NOMO-1 (cell line): ENCODE measurements around the gene ACO2.
"Not testable (repeated sequence)": the region's sequence is repeated elsewhere in the genome, so short reads cannot be mapped to it uniquely, and the experiment has no call there.

Experiments
- DNase-seq, 2 experiments: peaks; one replicate each; lab custom pipeline; 2025; ENCODE audit not compliant: unreplicated experiment in 2 of 2; lab: John Stamatoyannopoulos, UW

The ACO2 gene

GRCh38 chr22:41538583-41538982 lies 69.7 kb downstream of the ACO2 start:
- DNase-seq = no peak

DNA sequence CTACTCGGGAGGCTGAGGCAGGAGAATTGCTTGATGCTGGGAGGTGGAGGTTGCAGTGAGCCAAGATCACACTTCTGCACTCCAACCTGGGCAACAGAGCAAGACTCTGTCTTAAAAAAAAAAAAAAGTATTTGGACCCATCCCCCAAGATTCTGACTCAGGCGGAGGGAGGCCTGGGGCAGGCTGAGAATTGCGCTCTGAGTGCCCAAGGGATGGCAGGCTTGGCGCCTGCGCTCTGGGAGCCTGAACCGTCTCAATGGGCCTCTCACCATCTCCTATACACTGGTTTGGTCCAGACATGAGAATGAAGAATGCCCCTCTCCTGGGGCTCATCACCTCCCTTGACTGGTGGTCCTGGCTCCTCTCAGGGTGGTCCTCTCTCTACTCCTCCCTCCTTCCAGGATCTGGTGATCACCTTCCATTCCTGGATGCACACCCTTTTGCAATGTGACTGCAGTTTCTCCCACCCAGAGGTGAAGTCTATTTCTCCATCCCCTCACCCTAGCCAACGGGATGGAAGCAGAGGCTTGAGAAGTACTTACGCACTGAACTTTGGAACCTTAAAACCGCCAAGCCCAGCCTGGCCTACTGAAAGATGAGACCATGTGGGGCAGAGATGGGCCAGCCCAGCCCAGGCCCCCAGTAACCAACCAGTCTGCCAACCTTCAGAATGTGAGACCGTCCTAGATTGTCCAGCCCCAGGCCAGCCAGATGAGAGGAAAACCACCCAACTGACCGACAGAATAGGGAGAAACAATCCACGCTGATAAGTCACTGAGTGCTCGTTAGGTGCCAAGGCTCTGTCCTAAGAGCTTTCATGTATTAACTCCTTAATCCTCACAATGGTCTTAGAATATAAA lies 70.5 kb downstream of the ACO2 start:
- no peak for DNase-seq

- DNase-seq = no peak
These were observed 71.0 kb downstream of the ACO2 start for GRCh38 chr22:41540006-41540315.

- no peak for DNase-seq
These were observed 71.4 kb downstream of the ACO2 start for GRCh38 chr22:41540365-41540764.

DNA sequence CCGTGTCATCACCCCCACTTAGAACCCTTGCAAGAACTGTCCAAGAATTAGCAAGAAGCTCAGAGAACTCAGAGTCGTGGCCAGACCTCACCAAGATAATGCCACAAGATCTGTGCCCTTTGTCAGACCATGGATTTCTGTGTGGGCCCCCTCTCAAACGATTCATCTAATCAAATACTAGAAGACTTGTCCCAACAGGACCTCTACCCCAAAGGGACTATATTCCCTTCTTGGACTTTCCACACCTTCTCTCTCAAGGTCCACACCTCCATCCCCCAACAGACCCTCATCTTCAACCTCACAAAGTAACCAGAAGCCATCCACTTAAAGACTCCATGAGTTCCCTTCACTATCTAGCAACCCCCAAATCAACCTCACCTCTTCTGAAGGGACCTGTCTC lies 72.6 kb downstream of the ACO2 start:
- DNase-seq = no peak

DNA sequence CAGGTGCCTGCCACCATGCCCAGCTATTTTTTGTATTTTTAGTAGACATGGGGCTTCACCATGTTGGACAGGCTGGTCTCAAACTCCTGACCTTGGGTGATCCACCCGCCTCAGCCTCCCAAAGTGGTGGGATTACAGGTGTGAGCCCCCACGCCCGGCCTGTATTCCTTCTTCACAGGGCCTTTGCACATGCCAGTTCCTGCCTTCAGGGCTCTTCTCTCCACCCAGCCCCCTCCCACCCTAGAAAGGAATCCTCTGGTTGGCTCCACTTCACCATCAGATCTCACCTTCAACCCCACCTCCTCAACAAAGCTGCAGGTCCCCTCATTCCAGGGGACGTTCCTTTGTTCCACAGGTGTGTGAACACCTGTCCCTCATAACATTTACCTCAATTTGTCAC lies 73.3 kb downstream of the ACO2 start:
- no peak for DNase-seq

- peak; percentile 95 to 98 for DNase-seq
These were observed 75.1 kb downstream of the ACO2 start, which contains the start of gene POLR3H for GRCh38 chr22:41543854-41544670. Gene POLR3H, minus strand, starts transcription at chr22:41544470. Its CDS starts 369 bp downstream, at chr22:41544101.

DNA sequence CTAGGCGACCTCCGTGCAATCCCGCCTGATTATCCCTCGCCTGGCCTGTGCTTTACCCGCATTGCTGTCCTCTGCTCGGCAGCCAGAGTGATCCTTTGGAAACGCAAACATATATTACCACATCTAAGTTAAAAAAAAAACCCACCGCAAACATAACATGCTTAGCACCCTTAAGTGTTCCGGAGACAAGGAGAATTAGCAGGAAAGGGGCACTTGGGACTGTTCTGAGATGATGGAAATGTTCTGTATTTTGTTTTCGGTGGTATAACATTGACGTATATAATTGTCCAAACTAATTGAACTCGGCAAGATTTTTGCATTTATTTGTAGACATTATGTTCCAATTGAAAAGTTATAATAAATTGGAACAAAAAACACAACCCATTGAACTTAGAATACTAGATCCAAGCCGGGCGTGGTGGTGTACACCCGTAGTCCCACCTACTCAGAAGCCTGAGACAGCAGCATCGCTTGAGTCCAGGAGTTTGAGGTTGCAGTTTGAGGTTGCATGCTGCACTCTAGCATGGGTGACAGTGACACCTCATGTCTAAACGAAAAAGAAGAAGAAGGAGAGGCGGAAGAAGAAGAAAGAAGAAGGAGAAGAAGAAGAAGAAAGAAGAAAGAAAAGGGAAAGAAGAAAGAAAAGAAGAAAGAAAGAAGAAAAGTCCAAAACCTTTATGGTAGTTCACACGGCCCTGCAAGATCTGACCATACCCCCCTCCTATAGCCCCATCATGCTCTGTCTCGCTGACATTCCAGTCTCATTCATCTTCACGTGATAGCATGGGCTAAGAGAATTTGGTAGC lies 76.0 kb downstream of the ACO2 start:
- no peak for DNase-seq

- DNase-seq = no peak
These were observed 79.9 kb downstream of the ACO2 start for GRCh38 chr22:41548830-41549211.

GRCh38 chr22:41550952-41551491 lies 82.1 kb downstream of the ACO2 start:
- DNase-seq = no peak

- DNase-seq = no peak
These were observed 83.1 kb downstream of the ACO2 start for GRCh38 chr22:41551877-41552582.

DNA sequence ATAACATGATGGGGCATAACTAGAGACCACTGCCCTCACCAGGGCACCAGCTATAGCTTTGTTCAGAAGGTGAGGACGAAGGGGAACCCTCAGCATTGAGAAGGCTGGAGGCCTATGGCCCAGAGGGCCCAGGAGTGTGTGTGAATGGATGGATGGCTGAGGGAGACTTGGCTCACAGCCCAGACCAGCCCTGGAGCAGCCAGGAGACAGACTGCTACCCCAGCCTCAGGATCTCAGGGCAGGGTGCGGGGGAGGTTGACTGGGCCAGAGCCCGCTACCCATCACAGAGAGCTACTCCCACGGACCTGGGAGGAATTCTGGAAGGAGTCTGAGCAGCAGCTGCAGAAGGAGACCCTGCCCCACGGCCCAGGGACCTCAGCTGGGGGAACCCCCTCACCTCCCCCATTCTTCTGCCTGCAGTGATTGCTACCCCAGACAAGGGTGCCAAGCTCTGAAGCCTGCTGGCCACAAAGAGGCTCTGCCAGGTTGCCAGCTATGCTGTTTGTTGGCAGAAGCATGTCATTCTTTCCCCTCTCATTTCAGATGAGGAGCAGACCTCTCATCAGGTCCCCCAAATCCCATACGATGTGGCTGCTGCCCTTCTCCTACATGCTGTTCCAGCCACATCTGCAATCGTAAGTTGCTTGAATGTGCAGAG lies 86.5 kb downstream of the ACO2 start:
- DNase-seq = no peak

DNA sequence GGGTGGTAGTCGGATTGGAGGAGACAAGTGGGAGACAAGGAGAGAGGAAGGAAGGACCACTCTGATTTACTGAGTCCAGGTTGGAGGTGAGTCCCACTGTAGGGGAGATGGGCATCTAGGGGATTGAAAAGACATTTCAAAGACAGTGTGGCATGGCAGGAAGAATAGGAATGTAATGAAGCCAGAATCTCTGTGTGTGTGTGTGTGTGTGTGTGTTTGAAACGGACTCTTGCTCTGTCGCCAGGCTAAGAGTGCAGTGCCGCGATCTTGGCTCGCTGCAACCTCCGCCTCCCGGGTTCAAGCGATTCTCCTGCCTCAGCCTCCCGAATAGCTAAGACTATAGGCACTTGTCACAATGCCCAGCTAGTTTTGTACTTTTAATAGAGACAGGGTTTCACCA lies 87.6 kb downstream of the ACO2 start:
- DNase-seq = no peak

GRCh38 chr22:41557401-41558240 lies 88.7 kb downstream of the ACO2 start:
- no peak for DNase-seq

DNA sequence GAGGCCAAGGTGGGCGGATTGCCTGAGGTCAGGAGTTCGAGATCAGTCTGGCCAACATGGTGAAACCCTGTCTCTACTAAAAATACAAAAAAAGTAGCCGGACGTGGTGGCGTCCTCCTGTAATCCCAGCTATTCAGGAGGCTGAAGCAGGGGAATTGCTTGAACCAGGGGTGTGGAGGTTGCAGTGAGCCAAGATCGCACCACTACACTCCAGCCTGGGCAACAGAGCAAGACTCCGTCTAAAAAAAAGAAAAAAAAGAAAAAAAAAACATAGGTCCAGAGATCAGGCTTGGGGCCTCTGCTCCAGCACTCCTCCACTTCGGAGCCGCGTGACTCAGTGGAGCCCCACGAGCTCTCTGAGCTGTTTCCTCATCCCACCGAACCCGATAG lies 89.3 kb downstream of the ACO2 start:
- not testable (repeated sequence) for DNase-seq

DNA sequence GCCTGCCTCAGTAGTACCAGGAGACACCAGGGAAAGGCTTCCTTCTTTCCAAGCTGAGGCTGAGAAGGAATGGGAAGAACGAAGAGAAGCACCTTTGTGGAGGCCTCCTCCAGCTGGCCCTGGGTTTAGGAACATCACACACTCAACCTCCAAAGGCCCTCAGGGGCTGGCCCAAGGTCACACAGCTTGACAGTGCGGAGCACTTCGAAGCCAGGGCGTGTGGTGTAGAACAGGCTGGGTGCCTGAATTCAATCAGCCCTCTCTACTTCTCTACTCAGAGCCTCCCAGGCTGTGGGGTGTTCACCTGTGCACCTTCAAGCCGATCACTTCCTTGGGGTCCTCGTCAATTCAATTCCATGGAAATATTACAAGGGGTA lies 91.2 kb downstream of the ACO2 start:
- DNase-seq = no peak

GRCh38 chr22:41561335-41561734 lies 92.4 kb downstream of the ACO2 start:
- DNase-seq = no peak

- no peak for DNase-seq
These were observed 92.9 kb downstream of the ACO2 start for GRCh38 chr22:41561788-41562187.

DNA sequence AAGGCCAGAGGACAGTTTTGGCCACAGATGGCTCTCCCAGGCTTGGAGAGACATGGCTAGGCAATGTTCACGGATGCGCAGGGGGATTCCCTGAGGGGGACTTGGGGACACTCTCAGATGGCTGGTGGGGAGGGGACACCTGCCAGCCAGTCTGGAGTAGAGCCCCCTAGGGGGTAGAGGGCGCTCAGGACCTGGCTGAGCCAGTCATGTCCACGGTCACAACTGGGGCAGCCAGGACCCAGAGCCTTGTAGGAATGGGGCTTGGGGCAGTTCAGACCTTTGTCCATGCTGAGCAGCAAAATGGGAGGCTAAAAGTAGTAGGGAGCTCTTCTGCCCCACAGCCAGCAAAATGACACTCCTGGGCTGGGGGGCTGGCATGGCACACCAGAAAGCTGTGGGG lies 93.5 kb downstream of the ACO2 start:
- DNase-seq = no peak
